ENCODE measurements around the gene DLGAP1.

Gene DLGAP1

DNA sequence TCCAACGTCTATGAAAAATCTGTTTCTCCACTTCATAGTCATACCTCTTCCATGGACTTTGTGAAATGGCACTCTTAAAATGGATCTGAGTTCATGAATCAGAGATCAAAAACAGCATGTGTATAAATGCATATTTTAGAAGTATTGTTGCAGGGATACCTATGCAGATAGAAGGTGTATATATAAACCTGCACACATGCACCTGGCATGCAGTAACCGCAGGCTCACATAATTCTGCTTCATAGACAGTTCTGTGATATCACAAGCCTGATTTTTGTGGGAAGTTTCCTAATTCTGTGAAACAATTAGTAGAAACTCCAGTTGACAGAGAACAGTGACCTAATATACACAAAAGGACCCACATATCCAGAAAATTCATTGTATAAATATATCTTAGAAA, 583.4 kb downstream of the DLGAP1 start:
- ChIA-PET POLR2A (no interaction called here), CTCF (no interaction called here)
- no peak for DNase-seq (ENCODE audit: extremely low spot score)
- TF ChIP-seq, protein P1, sequence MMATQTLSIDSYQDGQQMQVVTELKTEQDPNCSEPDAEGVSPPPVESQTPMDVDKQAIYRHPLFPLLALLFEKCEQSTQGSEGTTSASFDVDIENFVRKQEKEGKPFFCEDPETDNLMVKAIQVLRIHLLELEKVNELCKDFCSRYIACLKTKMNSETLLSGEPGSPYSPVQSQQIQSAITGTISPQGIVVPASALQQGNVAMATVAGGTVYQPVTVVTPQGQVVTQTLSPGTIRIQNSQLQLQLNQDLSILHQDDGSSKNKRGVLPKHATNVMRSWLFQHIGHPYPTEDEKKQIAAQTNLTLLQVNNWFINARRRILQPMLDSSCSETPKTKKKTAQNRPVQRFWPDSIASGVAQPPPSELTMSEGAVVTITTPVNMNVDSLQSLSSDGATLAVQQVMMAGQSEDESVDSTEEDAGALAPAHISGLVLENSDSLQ (IDR thresholded peaks at IDR 0.05), result no peak
- TF ChIP-seq LEF1 (IDR thresholded peaks at IDR 0.05; ENCODE audit: borderline replicate concordance), result no peak
- TF ChIP-seq SUZ12 (IDR thresholded peaks at IDR 0.05), result no peak
- TF ChIP-seq CTBP1 (IDR thresholded peaks at IDR 0.05; ENCODE audit: borderline replicate concordance), result no peak
- no peak for TF ChIP-seq NFRKB (IDR thresholded peaks at IDR 0.05)
- no peak for TF ChIP-seq FOXK2 (IDR thresholded peaks at IDR 0.05)
- no peak for TF ChIP-seq BHLHE40 (IDR thresholded peaks at IDR 0.05; ENCODE audit: borderline replicate concordance)

DNA sequence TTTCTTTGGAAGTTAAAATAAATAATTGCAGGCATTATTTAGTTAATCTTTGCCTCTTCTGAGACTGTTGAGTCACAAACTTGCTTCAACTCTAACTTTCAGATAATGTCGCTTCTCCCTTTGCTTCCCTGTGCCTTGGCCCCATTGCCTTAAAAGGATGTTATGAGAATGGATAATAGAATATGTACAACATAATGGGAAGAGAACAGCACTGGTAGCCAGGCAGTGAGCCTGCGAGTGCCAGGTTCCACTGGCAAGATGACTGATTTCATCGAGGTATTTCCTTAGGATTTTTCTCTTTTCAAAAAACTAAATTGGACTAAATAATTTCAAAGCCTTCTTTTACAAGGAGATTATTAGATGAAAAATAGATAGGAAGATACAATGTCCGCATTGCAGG, 584.2 kb downstream of the DLGAP1 start:
- ChIA-PET POLR2A (no interaction called here), CTCF (no interaction called here)
- TF ChIP-seq FOXK2 (IDR thresholded peaks at IDR 0.05) (no peak), HDGF (IDR thresholded peaks at IDR 0.05; ENCODE audit: borderline replicate concordance) (no peak), SUZ12 (IDR thresholded peaks at IDR 0.05) (no peak), LEF1 (IDR thresholded peaks at IDR 0.05; ENCODE audit: borderline replicate concordance) (no peak), FOXA1 (IDR thresholded peaks at IDR 0.05) (no peak), ELF4 (IDR thresholded peaks at IDR 0.05) (no peak), ZNF384 (IDR thresholded peaks at IDR 0.05) (no peak), ARNT (IDR thresholded peaks at IDR 0.05) (no peak), CTBP1 (IDR thresholded peaks at IDR 0.05; ENCODE audit: borderline replicate concordance) (no peak), NFRKB (IDR thresholded peaks at IDR 0.05) (no peak), SP1 (IDR thresholded peaks at IDR 0.05) (no peak), TARDBP (IDR thresholded peaks at IDR 0.05) (no peak)
- TF ChIP-seq, protein P1 (IDR thresholded peaks at IDR 0.05), result no peak
- DNase-seq (ENCODE audit: extremely low spot score), result no peak

DNA sequence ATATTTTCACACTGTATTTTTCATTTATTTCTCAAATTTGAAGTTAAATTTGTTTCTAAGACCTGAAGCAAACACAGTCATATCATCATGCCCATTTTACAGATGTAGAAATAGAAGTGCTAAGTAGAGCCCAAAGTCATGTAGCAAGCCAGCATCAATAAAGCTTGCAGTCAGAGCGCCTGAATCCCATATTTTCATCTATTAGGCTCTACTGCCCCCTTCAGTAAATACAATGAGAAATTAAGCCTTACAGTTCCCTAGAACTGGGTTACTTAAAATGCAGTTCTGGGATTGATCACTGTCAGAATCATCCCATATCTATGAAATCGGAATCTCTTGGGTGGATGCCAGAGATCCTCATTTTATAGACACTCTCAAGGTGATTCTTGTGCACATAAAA, 585.3 kb downstream of the DLGAP1 start:
- CTCF ChIA-PET, result interaction anchor here (0.6 to 3.8 kb wide), 4 partner anchors 98 to 1146 kb away, joined by 3 to 26 read pairs (median 4); no protein-coding TSS in a partner anchor
- TF ChIP-seq ELF4 (IDR thresholded peaks at IDR 0.05), result no peak
- no peak for TF ChIP-seq LEF1 (IDR thresholded peaks at IDR 0.05; ENCODE audit: borderline replicate concordance)
- TF ChIP-seq FOXM1 (IDR thresholded peaks at IDR 0.05; ENCODE audit: borderline replicate concordance), result no peak
- TF ChIP-seq FOXA1 (IDR thresholded peaks at IDR 0.05), result no peak
- TF ChIP-seq FOXK2 (IDR thresholded peaks at IDR 0.05), result no peak
- POLR2A ChIA-PET, result no interaction called here
- peak; percentile 15 for DNase-seq (ENCODE audit: extremely low spot score)

DNA sequence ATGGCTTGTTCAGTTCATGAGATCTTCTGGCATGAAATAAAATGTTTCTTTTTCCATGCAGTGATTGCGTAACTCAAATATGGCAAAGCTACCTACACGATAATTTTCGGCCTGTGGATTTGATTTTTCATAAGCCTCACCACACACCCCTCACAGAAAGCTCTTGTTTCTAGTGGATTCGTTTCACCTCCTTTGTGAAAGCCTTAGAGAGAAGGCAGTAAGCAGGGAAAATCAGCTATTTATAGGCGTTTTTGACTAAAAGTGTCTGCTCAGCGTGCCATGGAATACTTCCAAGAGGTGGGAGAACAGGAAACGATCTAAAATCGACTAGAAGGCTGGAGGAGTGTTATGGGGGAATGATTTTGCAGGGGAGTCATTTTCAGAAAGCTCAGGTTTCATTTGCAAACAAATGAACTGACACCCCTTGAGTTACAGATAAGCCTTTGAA, 587.2 kb downstream of the DLGAP1 start:
- no peak for DNase-seq (ENCODE audit: extremely low spot score)
- TF ChIP-seq FOXA1 (IDR thresholded peaks at IDR 0.05), result no peak
- no peak for TF ChIP-seq SUZ12 (IDR thresholded peaks at IDR 0.05)
- TF ChIP-seq ZNF384 (IDR thresholded peaks at IDR 0.05), result no peak
- TF ChIP-seq BHLHE40 (IDR thresholded peaks at IDR 0.05; ENCODE audit: borderline replicate concordance), result no peak
- no peak for TF ChIP-seq CTBP1 (IDR thresholded peaks at IDR 0.05; ENCODE audit: borderline replicate concordance)
- TF ChIP-seq SP1 (IDR thresholded peaks at IDR 0.05), result no peak
- TF ChIP-seq NFRKB (IDR thresholded peaks at IDR 0.05), result no peak
- ChIA-PET CTCF (interaction anchor here (0.9 to 3.8 kb wide), 2 partner anchors 97 to 165 kb away, joined by 4 to 26 read pairs; no protein-coding TSS in a partner anchor), POLR2A (no interaction called here)

DNA sequence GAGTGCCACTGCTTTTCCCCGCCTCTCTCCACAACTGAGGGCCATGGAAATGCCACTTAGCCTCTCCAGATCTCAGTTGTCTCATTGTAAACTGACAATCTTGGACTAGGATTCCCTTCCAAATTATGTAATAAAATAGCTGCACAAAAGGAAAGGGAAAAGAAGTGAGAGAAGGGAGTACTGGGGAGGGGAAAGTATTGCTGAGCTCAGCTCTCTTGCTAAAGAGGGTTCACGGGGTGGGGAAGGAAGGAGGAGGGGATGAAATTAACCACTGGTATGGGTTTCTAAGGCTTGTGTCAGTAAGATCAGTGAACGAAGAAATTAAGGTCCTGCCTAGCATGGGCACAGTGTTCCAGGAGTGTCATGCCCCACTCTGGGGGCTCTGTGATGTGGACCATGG, 587.9 kb downstream of the DLGAP1 start:
- TF ChIP-seq LEF1 (IDR thresholded peaks at IDR 0.05; ENCODE audit: borderline replicate concordance) (no peak), TARDBP (IDR thresholded peaks at IDR 0.05) (no peak), BHLHE40 (IDR thresholded peaks at IDR 0.05; ENCODE audit: borderline replicate concordance) (no peak), SUZ12 (IDR thresholded peaks at IDR 0.05) (no peak), SP1 (IDR thresholded peaks at IDR 0.05) (no peak), L3MBTL2 (conservative IDR thresholded peaks at IDR 0.05) (no peak), ELF4 (IDR thresholded peaks at IDR 0.05) (no peak), CTBP1 (IDR thresholded peaks at IDR 0.05; ENCODE audit: borderline replicate concordance) (no peak), FOXA1 (IDR thresholded peaks at IDR 0.05) (no peak), HDGF (IDR thresholded peaks at IDR 0.05; ENCODE audit: borderline replicate concordance) (no peak), NFRKB (IDR thresholded peaks at IDR 0.05) (no peak), FOXK2 (IDR thresholded peaks at IDR 0.05) (no peak), ARNT (IDR thresholded peaks at IDR 0.05) (no peak)
- TF ChIP-seq, protein P1 (IDR thresholded peaks at IDR 0.05), result no peak
- DNase-seq (ENCODE audit: extremely low spot score), result no peak
- POLR2A ChIA-PET, result no interaction called here
- CTCF ChIA-PET, result interaction anchor here (0.6 to 3.8 kb wide), 3 partner anchors 96 to 1339 kb away, joined by 3 to 26 read pairs (median 4); no protein-coding TSS in a partner anchor

- TF ChIP-seq BHLHE40 (IDR thresholded peaks at IDR 0.05; ENCODE audit: borderline replicate concordance) (no peak), L3MBTL2 (conservative IDR thresholded peaks at IDR 0.05) (no peak), ARNT (IDR thresholded peaks at IDR 0.05) (no peak), TARDBP (IDR thresholded peaks at IDR 0.05) (no peak), FOXM1 (IDR thresholded peaks at IDR 0.05; ENCODE audit: borderline replicate concordance) (no peak), SP1 (IDR thresholded peaks at IDR 0.05) (no peak), LEF1 (IDR thresholded peaks at IDR 0.05; ENCODE audit: borderline replicate concordance) (no peak), FOXK2 (IDR thresholded peaks at IDR 0.05) (no peak), HDGF (IDR thresholded peaks at IDR 0.05; ENCODE audit: borderline replicate concordance) (no peak), NFRKB (IDR thresholded peaks at IDR 0.05) (no peak)
- TF ChIP-seq, protein P1 (IDR thresholded peaks at IDR 0.05), result no peak
- no peak for DNase-seq (ENCODE audit: extremely low spot score)
- ChIA-PET CTCF (no interaction called here), POLR2A (no interaction called here)
Measured at GRCh38 chr18:3864669-3865298, 590.3 kb downstream of the DLGAP1 start.
